DND-41 (cell line): Measurements from ENCODE around the gene CBY1.

ENCODE experiments used
- ATAC-seq: fragments of 200-7000 bp; cut with Tn5 transposase; 3 replicates; pipeline ENCODE4 v1.9.1; 2021; ENCODE audit warnings: low read depth; ENCODE audit not compliant: insufficient read depth
- DNase-seq: peaks from one replicate; pipeline ENCODE4 v3.0.0-alpha.2; 2020
- H2AFZ ChIP-seq: 2 replicates; pipeline ENCODE4 v1.6.0; 2012; ENCODE audit warnings: low read depth, low read length
- H3K27ac ChIP-seq: 2 replicates; pipeline ENCODE4 v1.5.1; 2012; ENCODE audit warnings: low read length, inconsistent platforms
- H3K27me3 ChIP-seq: fragments of 200-600 bp; sonication (generic); 2 replicates; pipeline ENCODE4 v1.6.0; 2012; ENCODE audit warnings: low read length, mild to moderate bottlenecking, inconsistent platforms; ENCODE audit not compliant: insufficient read depth, poor library complexity
- H3K36me3 ChIP-seq: 2 replicates; pipeline ENCODE4 v1.5.1; 2012; ENCODE audit warnings: low read length, inconsistent platforms; ENCODE audit not compliant: insufficient read depth
- H3K4me1 ChIP-seq: 2 replicates; pipeline ENCODE4 v1.5.1; 2012; ENCODE audit warnings: mild to moderate bottlenecking, low read length; ENCODE audit not compliant: insufficient read depth
- H3K4me2 ChIP-seq: 2 replicates; pipeline ENCODE4 v1.6.0; 2012; ENCODE audit warnings: mild to moderate bottlenecking, moderate library complexity, low read length, inconsistent platforms; ENCODE audit not compliant: insufficient read depth
- H3K4me3 ChIP-seq, 2 experiments: fragments of 200-600 bp in 1 of 2; shearing (Covaris generic) in 1 of 2; 2 replicates each; pipeline ENCODE4 v1.5.1; 2012 to 2016; ENCODE audit warnings: inconsistent platforms in 2 of 2, low read length in 2 of 2, mild to moderate bottlenecking in 2 of 2, low read depth in 1 of 2, moderate library complexity in 1 of 2
- H3K79me2 ChIP-seq: 2 replicates; pipeline ENCODE4 v1.6.0; 2012; ENCODE audit warnings: low read length, inconsistent platforms; ENCODE audit not compliant: insufficient read depth
- H3K9ac ChIP-seq: 2 replicates; pipeline ENCODE4 v1.6.0; 2012; ENCODE audit warnings: low read depth, mild to moderate bottlenecking, inconsistent platforms, low read length, moderate library complexity
- H3K9me3 ChIP-seq: 2 replicates; pipeline ENCODE4 v1.5.1; 2012; ENCODE audit warnings: low read length, moderate library complexity, mild to moderate bottlenecking, inconsistent platforms; ENCODE audit not compliant: insufficient read depth, severe bottlenecking
- H4K20me1 ChIP-seq: 2 replicates; pipeline ENCODE4 v1.6.0; 2012; ENCODE audit warnings: low read length; ENCODE audit not compliant: insufficient read depth
- CTCF ChIP-seq: IDR thresholded peaks from 2 replicates; pipeline ENCODE4 v1.5.1; 2012; ENCODE audit warnings: borderline replicate concordance, low read length, moderate library complexity, mild to moderate bottlenecking; ENCODE audit not compliant: poor library complexity, severe bottlenecking; ENCODE audit errors: extremely low read depth
- EZH2 ChIP-seq: IDR thresholded peaks from 3 replicates; pipeline ENCODE4 v1.6.1; 2012; ENCODE audit warnings: borderline replicate concordance, low read depth, mild to moderate bottlenecking, moderate library complexity, low read length, inconsistent platforms; ENCODE audit not compliant: severe bottlenecking

CBY1 gene

GRCh38 chr22:38719196-38719595 is 62.8 kb downstream of the CBY1 start:
- DNase-seq (no peak), ATAC-seq (no peak)
- Histone ChIP-seq H3K9me3 (no peaks in the 10 kb centered on the region), H4K20me1 (peaks cover 36% of the 10 kb centered on the region), H3K4me1 (no peaks in the 10 kb centered on the region), H3K79me2 (peaks cover 41% of the 10 kb centered on the region), H2AFZ (no peak overlapping the region), H3K9ac (no peak overlapping the region), H3K4me3 (no peak overlapping the region), H3K27me3 (no peaks in the 10 kb centered on the region), H3K27ac (no peak overlapping the region), H3K4me2 (no peak overlapping the region), H3K36me3 (peaks cover 81% of the 10 kb centered on the region)
- TF ChIP-seq CTCF (no peak), EZH2 (no peak)

- TF ChIP-seq EZH2 (no peak), CTCF (no peak)
- no peaks in the 10 kb centered on the region for H3K9me3 ChIP-seq
- no peak overlapping the region for H3K4me3 ChIP-seq
- H3K36me3 ChIP-seq, result peaks cover 88% of the 10 kb centered on the region
- peaks cover 30% of the 10 kb centered on the region for H3K79me2 ChIP-seq
- no peak overlapping the region for H3K4me2 ChIP-seq
- ATAC-seq (no peak), DNase-seq (no peak)
- peaks cover 28% of the 10 kb centered on the region for H4K20me1 ChIP-seq
- H3K27ac ChIP-seq, result no peak overlapping the region
- no peak overlapping the region for H2AFZ ChIP-seq
- H3K9ac ChIP-seq, result no peak overlapping the region
- no peaks in the 10 kb centered on the region for H3K4me1 ChIP-seq
- H3K27me3 ChIP-seq, result no peaks in the 10 kb centered on the region
Observed at GRCh38 chr22:38720350-38720749, 63.9 kb downstream of the CBY1 start.

GRCh38 chr22:38721551-38721950 is 65.1 kb downstream of the CBY1 start:
- Histone ChIP-seq H3K36me3 (peaks cover 88% of the 10 kb centered on the region), H3K27me3 (no peaks in the 10 kb centered on the region), H3K4me1 (no peaks in the 10 kb centered on the region), H3K4me3 (no peak overlapping the region), H3K79me2 (peaks cover 18% of the 10 kb centered on the region), H3K27ac (no peak overlapping the region), H4K20me1 (peaks cover 16% of the 10 kb centered on the region), H2AFZ (no peak overlapping the region), H3K4me2 (no peak overlapping the region), H3K9ac (no peak overlapping the region), H3K9me3 (no peaks in the 10 kb centered on the region)
- ATAC-seq, result no peak
- DNase-seq, result no peak
- no peak for TF ChIP-seq EZH2
- TF ChIP-seq CTCF, result no peak
